HUES48 (cell line): ENCODE results near the gene PANK1.

Experiments
- H3K27ac ChIP-seq: one replicate; pipeline ENCODE4 v1.7.0; 2013; ENCODE audit warnings: low read depth, low read length, inconsistent platforms
- H3K27me3 ChIP-seq: 2 replicates; pipeline ENCODE4 v1.6.1; 2013; ENCODE audit warnings: mild to moderate bottlenecking, low read length; ENCODE audit not compliant: control insufficient read depth, insufficient read depth
- H3K36me3 ChIP-seq: 2 replicates; pipeline ENCODE4 v1.6.1; 2013; ENCODE audit warnings: low read length; ENCODE audit not compliant: control insufficient read depth, insufficient read depth
- H3K4me1 ChIP-seq: 2 replicates; pipeline ENCODE4 v1.6.1; 2013; ENCODE audit warnings: mild to moderate bottlenecking, low read length; ENCODE audit not compliant: control insufficient read depth, insufficient read depth
- H3K4me3 ChIP-seq: 2 replicates; pipeline ENCODE4 v1.5.1; 2013; ENCODE audit warnings: mild to moderate bottlenecking, low read depth, low read length
- H3K9ac ChIP-seq: 2 replicates; pipeline ENCODE4 v1.6.1; 2013; ENCODE audit warnings: mild to moderate bottlenecking, low read depth, low read length, moderate library complexity
- H3K9me3 ChIP-seq: 2 replicates; pipeline ENCODE4 v1.6.1; 2013; ENCODE audit warnings: low read length; ENCODE audit not compliant: control insufficient read depth, insufficient read depth

PANK1 gene

DNA sequence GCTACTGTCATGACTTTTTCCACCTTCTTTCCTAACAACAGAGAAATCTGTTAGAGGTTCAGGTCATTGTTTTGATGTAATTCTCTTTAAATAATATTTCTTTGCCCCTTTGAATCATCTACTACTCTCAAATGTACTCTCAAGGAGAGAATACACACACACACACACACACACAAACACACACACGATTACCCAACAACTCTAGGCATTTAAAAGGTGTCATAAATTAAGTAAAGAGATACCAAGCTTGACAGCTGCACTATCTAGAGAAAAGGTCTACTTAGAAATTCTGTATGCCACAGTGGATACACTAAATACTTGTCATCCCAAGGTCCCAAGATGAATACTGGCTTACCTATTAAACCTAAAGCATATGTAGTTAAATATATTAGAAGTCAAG, 4.8 kb downstream of the PANK1 start:
- H3K9me3 ChIP-seq = no peaks in the 10 kb centered on the region
- H3K27ac ChIP-seq = no peak overlapping the region
- peaks cover 18% of the 10 kb centered on the region; the same call in 1 of the 2 replicates for H3K36me3 ChIP-seq
- H3K4me3 ChIP-seq = no peak overlapping the region
- H3K27me3 ChIP-seq = no peaks in the 10 kb centered on the region
- no peaks in the 10 kb centered on the region for H3K4me1 ChIP-seq
- no peak overlapping the region for H3K9ac ChIP-seq

DNA sequence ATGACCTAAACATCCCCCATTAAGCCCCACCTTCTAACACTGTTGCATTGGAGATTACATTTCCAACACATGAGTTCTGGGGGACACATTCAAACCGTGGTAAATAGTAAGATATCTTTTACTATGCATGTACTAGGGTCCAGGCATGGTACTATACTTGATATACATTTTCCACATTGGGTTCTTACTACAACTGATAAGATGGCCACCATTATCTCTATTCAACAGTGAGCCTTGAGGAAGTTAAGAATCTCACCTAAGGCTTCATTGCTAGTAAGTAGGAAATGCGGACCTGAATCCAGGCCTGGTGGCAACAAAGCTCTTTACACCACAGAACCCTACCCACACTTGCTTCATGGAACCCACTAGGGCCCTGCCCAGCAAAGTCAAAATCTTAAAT, 5.7 kb downstream of the PANK1 start:
- no peaks in the 10 kb centered on the region for H3K27me3 ChIP-seq
- H3K9me3 ChIP-seq = no peaks in the 10 kb centered on the region
- H3K36me3 ChIP-seq = peaks cover 25% of the 10 kb centered on the region
- H3K4me3 ChIP-seq = no peak overlapping the region
- H3K9ac ChIP-seq = no peak overlapping the region
- H3K4me1 ChIP-seq = no peaks in the 10 kb centered on the region
- H3K27ac ChIP-seq = no peak overlapping the region

DNA sequence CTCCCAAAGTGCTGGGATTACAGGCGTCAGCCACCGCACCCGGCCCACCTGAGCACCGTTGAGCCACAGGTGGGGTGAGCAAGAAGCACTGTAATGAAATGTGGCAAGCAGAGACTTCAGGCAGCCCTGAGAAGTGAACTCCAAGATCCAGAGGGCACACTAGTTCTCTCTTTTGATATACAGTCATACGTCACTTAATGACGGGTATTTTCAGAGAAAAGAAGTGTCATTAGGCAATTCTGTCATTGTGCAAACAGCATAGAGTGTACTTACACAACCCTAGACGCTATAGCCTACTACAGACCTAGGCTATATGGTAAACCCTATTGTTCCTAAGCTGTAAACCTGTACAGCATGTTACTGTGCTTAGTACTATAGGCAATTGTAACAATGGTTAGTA, 7.9 kb downstream of the PANK1 start:
- no peaks in the 10 kb centered on the region; the same call in 1 of the 2 replicates for H3K4me1 ChIP-seq
- no peaks in the 10 kb centered on the region for H3K27me3 ChIP-seq
- no peak overlapping the region for H3K27ac ChIP-seq
- no peak overlapping the region for H3K9ac ChIP-seq
- no peak overlapping the region for H3K4me3 ChIP-seq
- peaks cover 34% of the 10 kb centered on the region for H3K36me3 ChIP-seq
- no peaks in the 10 kb centered on the region for H3K9me3 ChIP-seq

DNA sequence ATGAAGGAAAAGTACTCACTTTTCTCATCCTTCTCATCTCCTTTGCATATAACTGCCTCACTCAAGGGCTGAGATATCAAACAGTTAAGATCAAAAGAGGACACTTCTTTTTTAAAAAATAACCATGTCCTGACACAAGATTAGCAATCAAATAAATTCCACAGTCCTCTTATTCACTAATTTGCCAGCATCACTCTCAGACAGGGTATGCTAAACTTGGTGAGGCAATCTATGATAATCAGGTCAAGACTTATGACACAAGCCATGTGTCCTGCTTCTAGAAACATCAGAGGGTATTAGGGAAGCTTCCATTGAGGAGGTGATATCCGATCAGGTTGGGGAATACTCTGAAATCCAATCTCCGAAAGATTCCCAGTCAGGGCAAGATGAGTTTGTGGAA, 10.4 kb downstream of the PANK1 start:
- peaks cover 34% of the 10 kb centered on the region for H3K36me3 ChIP-seq
- H3K27ac ChIP-seq = no peak overlapping the region
- no peaks in the 10 kb centered on the region for H3K27me3 ChIP-seq
- H3K4me1 ChIP-seq = no peaks in the 10 kb centered on the region; the same call in 1 of the 2 replicates
- H3K4me3 ChIP-seq = no peak overlapping the region
- no peaks in the 10 kb centered on the region for H3K9me3 ChIP-seq
- no peak overlapping the region for H3K9ac ChIP-seq

DNA sequence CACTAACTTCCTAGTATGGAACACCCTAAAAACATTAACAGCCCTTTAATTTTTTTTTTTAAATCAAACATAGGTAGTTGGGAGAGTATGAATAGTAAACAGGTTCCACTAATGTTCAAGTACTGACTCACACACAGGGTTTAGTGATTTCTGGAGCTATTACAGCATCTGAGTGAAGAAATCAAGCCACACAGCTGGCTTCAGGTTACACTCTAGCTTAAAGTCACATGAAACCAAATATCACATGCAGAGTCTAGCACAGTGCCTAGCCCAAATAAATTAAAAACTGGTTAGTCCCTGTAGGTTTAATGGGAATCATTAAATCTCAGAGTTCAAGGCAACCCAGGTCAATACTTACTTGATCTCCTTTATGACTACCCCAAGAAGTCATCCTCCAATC, 11.6 kb downstream of the PANK1 start:
- Histone ChIP-seq H3K27me3 (no peaks in the 10 kb centered on the region), H3K9ac (no peak overlapping the region), H3K36me3 (peaks cover 27% of the 10 kb centered on the region), H3K4me3 (no peak overlapping the region), H3K9me3 (no peaks in the 10 kb centered on the region), H3K27ac (no peak overlapping the region), H3K4me1 (no peaks in the 10 kb centered on the region; the same call in 1 of the 2 replicates)

DNA sequence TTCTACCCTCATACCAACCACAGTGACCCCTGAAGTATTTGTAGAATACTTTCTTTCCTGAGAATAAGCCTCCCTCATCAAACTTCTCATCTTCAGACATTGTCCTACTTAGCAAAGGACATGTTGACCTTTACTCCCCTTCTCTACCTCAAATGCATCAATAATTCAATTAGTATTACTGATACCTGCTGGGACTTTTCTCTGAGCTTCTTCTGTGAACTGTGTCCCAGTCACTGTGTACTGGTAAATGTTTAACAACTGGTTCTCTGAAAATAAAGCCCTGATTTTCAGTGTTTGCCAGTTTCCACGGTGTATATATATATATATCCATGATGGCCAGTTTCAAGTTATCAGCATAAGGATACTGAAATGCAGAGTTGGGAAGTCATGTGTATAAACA, 12.2 kb downstream of the PANK1 start:
- Histone ChIP-seq H3K27me3 (no peaks in the 10 kb centered on the region), H3K4me3 (no peak overlapping the region), H3K4me1 (no peaks in the 10 kb centered on the region; the same call in 1 of the 2 replicates), H3K36me3 (peaks cover 23% of the 10 kb centered on the region), H3K9ac (no peak overlapping the region), H3K27ac (no peak overlapping the region), H3K9me3 (no peaks in the 10 kb centered on the region)

DNA sequence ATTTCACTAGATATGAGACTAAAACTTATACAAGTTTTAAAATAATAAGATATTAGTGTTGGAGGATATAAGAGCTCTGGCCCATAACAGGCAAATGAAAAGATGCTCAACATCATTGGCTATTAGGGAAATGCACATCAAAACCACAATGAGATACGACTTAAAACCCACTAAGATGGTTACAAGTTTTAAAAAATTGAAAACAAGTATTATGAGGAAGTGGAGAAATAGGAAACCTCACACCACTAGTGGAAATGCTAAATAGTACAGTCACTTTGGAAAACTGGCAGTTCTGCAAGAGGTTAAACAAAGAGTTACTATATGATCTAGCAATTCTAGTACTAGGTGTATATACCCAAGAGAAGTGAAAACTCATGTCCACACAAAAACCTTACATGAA, 17.2 kb downstream of the PANK1 start:
- Histone ChIP-seq H3K4me1 (no peaks in the 10 kb centered on the region; the same call in 1 of the 2 replicates), H3K9me3 (no peaks in the 10 kb centered on the region), H3K4me3 (no peak overlapping the region), H3K27ac (no peak overlapping the region), H3K36me3 (no peaks in the 10 kb centered on the region; the same call in 1 of the 2 replicates), H3K27me3 (no peaks in the 10 kb centered on the region), H3K9ac (no peak overlapping the region)

DNA sequence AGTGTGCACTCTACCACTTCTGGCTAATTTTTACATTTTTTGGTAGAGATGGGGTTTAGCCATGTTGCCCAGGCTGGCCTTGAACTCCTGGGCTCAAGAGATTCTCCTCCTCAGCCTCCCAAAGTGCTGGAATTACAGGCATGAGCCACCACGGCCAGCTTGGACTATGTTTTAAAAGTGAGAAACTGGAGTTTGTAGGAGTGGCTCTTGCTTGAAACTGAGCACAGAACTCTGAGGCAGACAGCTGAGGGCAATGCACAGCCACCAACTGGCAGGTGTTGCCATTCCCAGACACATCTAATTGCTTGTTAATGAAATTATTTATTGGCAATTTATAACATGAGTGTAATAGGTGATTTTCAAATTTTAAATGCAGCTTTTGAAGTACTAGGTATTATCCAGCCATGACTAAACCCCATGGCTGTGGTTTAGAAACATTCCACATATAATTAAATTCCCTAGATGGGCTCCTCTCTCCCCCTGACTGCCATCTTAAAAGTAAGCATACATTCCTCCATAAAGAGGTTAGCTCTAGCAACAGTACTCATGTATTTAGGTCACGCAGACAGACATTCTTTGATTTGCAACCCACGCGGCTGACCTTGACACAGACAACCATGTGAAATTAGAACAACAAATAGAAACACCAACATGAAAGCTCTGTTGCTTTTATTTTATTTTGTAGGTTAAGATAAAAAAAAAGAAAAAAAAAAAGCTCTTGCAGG, 19.8 kb downstream of the PANK1 start:
- no peaks in the 10 kb centered on the region for H3K4me1 ChIP-seq
- H3K9me3 ChIP-seq = peaks cover 17% of the 10 kb centered on the region
- no peak overlapping the region for H3K27ac ChIP-seq
- no peak overlapping the region for H3K4me3 ChIP-seq
- H3K27me3 ChIP-seq = no peaks in the 10 kb centered on the region
- no peaks in the 10 kb centered on the region; the same call in 1 of the 2 replicates for H3K36me3 ChIP-seq
- H3K9ac ChIP-seq = no peak overlapping the region

DNA sequence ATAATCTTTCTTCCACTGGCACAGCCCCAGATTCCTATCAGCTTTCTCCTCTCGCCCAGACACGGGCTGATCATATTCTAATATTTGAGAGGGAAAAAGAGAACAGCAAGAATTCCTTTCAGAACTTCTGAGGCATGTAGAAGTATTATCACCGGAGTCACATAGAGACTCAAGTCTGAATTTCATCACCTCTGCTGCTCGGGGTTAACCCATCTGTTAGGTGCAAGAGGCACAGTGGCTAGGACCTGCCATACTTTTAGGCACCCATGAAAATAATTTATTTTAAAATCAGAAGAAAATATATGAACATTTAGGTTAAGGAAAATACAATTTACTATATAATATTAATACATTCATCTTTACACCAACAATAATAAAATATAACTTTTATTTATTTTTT, 21.0 kb downstream of the PANK1 start:
- Histone ChIP-seq H3K9me3 (peaks cover 28% of the 10 kb centered on the region), H3K9ac (no peak overlapping the region)

DNA sequence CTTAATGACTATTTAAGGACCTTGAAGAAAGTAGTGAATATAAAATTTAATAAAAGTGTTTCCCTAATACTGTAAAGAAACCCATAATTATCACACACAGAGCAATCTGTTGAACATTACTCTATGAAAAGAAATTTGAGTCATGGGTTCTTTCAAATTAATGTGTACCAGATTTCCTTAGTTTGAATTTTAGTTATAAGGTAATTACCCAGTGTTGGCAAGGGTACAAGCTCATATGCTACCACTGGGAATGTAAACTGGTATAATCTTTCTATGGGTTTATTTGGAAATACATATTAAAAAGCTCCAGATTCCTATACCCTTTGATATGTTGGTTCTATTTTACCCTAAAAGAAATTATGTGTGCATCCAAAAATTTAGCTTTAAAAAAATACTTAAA, 22.9 kb downstream of the PANK1 start:
- Histone ChIP-seq H3K9me3 (peaks cover 28% of the 10 kb centered on the region), H3K9ac (no peak overlapping the region), H3K27me3 (no peaks in the 10 kb centered on the region), H3K4me3 (no peak overlapping the region), H3K4me1 (0 out of 2 replicates have a peak, but pooled peaks cover 4% of the 10 kb centered on the region), H3K27ac (no peak overlapping the region), H3K36me3 (no peaks in the 10 kb centered on the region; the same call in 1 of the 2 replicates)

More for the DNA sequence above, 21.0 kb downstream of the PANK1 start:
- Histone ChIP-seq H3K4me1 (no peaks in the 10 kb centered on the region), H3K4me3 (no peak overlapping the region), H3K36me3 (no peaks in the 10 kb centered on the region; the same call in 1 of the 2 replicates), H3K27me3 (no peaks in the 10 kb centered on the region), H3K27ac (no peak overlapping the region)

DNA sequence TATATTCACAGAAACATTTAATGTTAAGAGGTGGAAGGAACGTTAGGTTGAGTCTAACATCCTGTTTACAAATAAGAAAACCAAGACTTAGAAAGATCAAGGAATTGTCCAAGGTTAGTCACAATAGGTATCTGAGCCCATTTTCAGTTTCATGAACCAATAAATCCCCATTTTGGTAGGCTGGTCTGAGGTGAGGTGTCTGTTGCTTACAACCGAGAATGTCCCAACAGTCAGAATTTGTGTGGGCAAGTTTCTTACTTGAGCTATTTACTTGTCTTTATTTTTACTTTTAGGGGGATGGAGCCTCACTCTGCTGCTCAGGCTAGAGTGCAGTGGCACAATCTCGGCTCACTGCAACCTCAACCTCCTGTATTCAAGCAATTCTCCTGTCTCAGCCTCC, 23.6 kb downstream of the PANK1 start:
- H3K9ac ChIP-seq = no peak overlapping the region
- H3K4me1 ChIP-seq = 0 out of 2 replicates have a peak, but pooled peaks cover 4% of the 10 kb centered on the region
- H3K4me3 ChIP-seq = no peak overlapping the region

More for the DNA sequence above, 23.6 kb downstream of the PANK1 start:
- no peak overlapping the region for H3K27ac ChIP-seq
- no peaks in the 10 kb centered on the region for H3K27me3 ChIP-seq
- no peaks in the 10 kb centered on the region; the same call in 1 of the 2 replicates for H3K36me3 ChIP-seq
- H3K9me3 ChIP-seq = peaks cover 28% of the 10 kb centered on the region
